GM12892 (cell line): Measurements from ENCODE around the gene COPZ1.

Experiments
- POLR2A ChIP-seq: IDR thresholded peaks from 2 replicates; pipeline ENCODE4 v1.6.1; 2011; ENCODE audit warnings: low read depth, low read length, control low read depth
- POLR2AphosphoS5 ChIP-seq: IDR thresholded peaks from 2 replicates; pipeline ENCODE4 v1.6.1; 2011; ENCODE audit warnings: low read depth, low read length, control low read depth

GRCh38 chr12:54389134-54389508 is 64.2 kb downstream of the COPZ1 start:
- no peak for TF ChIP-seq POLR2A
- TF ChIP-seq POLR2AphosphoS5 = no peak
